Epithelial cell of esophagus (primary cell): ENCODE results near the gene MACROD1.

ENCODE experiments used
- DNase-seq: peaks from one replicate; pipeline ENCODE4 v3.0.0; 2010; ENCODE audit warnings: low read depth
- H3K4me3 ChIP-seq: 2 replicates; pipeline ENCODE4 v1.5.1; 2011; ENCODE audit warnings: mild to moderate bottlenecking, low read length, control low read depth
- TF ChIP-seq, protein P1 (sequence below): IDR thresholded peaks from 2 replicates; pipeline ENCODE4 v1.5.1; 2011; ENCODE audit warnings: low read depth, mild to moderate bottlenecking, low read length, control low read depth, inconsistent platforms; ENCODE audit not compliant: insufficient read depth; ENCODE audit errors: missing control alignments

Gene MACROD1

DNA sequence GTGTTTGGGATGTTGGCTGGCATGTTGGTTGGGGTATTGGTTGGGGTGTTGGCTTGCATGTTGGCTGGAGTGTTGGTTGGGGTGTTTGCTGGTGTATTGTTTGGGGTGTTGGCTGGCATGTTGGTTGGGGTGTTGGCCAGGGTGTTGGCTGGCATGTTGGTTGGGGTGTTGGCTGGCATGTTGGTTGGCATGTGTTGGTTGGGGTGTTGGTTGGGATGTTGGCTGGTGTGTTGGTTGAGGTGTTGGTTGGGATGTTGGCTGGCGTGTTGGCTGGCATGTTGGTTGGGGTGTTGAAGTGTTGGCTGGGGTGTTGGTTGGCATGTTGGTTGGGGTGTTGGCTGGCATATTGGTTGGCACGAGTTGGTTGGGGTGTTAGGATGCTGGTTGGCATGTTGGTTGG, 155.1 kb downstream of the MACROD1 start:
- no peak overlapping the region for H3K4me3 ChIP-seq
- DNase-seq: no peak

GRCh38 chr11:64009710-64010109, 156.2 kb downstream of the MACROD1 start:
- TF ChIP-seq, protein P1, sequence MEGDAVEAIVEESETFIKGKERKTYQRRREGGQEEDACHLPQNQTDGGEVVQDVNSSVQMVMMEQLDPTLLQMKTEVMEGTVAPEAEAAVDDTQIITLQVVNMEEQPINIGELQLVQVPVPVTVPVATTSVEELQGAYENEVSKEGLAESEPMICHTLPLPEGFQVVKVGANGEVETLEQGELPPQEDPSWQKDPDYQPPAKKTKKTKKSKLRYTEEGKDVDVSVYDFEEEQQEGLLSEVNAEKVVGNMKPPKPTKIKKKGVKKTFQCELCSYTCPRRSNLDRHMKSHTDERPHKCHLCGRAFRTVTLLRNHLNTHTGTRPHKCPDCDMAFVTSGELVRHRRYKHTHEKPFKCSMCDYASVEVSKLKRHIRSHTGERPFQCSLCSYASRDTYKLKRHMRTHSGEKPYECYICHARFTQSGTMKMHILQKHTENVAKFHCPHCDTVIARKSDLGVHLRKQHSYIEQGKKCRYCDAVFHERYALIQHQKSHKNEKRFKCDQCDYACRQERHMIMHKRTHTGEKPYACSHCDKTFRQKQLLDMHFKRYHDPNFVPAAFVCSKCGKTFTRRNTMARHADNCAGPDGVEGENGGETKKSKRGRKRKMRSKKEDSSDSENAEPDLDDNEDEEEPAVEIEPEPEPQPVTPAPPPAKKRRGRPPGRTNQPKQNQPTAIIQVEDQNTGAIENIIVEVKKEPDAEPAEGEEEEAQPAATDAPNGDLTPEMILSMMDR: no peak
- no peak overlapping the region for H3K4me3 ChIP-seq
- no peak for DNase-seq

More for the DNA sequence above, 155.1 kb downstream of the MACROD1 start:
- TF ChIP-seq, protein P1: no peak

- H3K4me3 ChIP-seq: no peak overlapping the region
- TF ChIP-seq, protein P1: peak; percentile 6
- DNase-seq: no peak
Measured at GRCh38 chr11:64008914-64009633, 156.8 kb downstream of the MACROD1 start.

DNA sequence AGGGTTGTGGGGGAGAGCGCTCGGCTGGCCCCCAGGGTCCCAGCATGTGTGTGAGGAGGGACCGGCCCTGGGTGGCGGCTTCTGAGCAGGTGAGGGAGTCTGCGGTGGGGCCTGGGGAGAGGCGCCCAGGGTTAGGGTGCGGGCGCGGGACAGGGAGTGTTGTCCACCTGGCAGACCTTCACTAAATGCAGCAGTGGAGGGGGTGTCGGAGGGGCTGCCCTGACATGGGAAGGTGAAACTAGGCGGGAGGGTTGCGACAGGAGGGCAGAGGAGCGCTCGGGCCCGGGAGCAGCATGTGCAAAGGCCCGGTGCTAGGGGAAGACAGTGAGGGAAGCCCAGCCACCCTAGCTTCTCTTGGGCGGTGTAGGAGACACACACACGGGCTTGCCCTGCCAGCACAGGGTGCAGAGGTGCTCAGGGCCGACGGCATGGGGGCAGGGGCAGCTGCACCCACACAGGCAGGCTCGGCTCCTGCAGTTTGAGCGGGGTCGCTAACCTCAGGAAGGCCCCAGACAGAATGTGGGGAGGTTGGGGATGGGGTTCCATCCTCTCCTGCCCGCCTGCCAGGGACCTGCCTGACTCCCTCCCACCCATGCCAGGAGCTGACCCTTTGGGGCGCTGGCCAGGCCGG, 157.5 kb downstream of the MACROD1 start:
- no peak overlapping the region for H3K4me3 ChIP-seq
- DNase-seq: no peak
- TF ChIP-seq, protein P1: no peak

- TF ChIP-seq, protein P1: no peak
- H3K4me3 ChIP-seq: peak overlapping the region; percentile 25
- peak; percentile 21 for DNase-seq
Measured at GRCh38 chr11:64007629-64008282, 158.2 kb downstream of the MACROD1 start.

DNA sequence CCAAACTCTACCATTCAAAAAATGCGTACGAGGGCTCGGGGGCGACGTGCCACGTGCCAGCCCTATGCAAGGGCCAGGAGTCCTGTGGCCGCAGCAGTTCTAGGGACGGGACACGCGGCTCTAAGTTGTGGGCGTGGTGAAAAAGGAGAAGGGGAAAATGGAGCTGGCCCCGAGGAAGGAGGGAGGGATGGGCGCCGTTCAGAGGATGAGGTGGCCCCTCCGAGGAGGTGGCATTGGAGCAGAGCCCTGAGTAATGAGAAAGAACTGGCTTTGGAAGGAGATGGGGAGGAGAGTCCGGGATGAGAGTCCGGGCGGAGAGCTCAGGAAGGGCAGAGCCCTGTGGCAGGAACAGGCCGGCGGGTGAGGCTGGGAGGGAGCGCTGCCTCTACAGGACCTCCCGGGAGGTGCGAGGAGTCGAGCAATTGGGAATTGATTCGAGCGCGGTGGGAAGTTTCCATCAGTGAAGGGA, 158.7 kb downstream of the MACROD1 start:
- peak overlapping the region; percentile 25 for H3K4me3 ChIP-seq

More for the DNA sequence above, 158.7 kb downstream of the MACROD1 start:
- no peak for DNase-seq
- TF ChIP-seq, protein P1: no peak
